ENCODE measurements around the gene SLC7A14. TPM values are rescaled to one million over a fixed set of nuclear protein-coding genes. Genes with fewer than 3 reads are reported as not detected.
A peak's percentile ranks its signal among the peaks of the same experiment; 100 is the strongest.

SLC7A14 gene
- total and polyA plus RNA-seq, 2 donors, result 0.22 to 1.8 TPM

DNA sequence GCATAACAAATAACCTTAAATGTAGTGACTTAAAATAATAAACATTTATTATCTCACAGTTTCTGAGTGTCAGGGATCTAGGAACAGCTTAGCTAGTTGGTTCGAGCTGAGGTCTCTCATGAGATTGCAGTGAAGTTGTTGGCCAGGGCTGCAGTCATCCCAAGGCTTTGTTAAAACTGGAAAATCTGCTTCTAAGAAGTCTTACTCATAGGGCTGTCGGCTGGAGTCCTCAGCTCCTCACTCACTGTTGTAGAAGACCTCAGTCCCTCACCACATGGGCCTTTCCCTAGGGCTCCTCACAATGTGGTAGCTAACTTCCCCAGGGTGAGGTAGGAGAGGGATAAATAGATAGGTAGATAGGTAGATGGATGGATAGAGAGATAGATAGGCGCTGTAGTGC lies 20.8 kb upstream of the SLC7A14 start:
- WGBS, result 63% methylated on average over 3 of the region's 3 CpGs
- DNase-seq (ENCODE audit: extremely low spot score), result no peak

DNA sequence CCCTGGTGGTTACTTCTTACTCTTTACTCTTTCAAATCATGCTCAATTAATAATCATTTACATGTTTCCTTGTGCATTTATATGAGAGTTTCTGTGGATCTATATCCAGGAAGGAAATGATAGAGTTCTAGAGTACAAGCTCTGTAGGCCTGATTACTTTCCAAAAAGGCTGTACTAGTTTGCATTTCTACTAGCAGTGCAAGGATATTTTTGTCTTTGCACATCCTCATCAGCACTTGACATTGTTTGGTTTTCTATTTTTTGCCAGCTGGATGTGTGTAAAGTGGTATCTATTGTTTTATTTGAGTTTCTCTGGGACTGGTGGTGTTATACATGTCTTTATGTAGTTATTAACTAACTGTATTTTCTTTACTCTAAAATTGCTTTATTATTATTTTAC lies 19.6 kb upstream of the SLC7A14 start:
- DNase-seq (ENCODE audit: extremely low spot score), result no peak
- no peak overlapping the region for H3K4me3 ChIP-seq (ENCODE audit: low read depth, low read length)
- no peaks in the 10 kb centered on the region for H3K4me1 ChIP-seq (ENCODE audit: insufficient read depth)
- no peak overlapping the region for H3K27ac ChIP-seq (ENCODE audit: low read depth)
- H3K36me3 ChIP-seq (ENCODE audit: insufficient read depth), result no peaks in the 10 kb centered on the region

More for the DNA sequence above, 20.8 kb upstream of the SLC7A14 start:
- Histone ChIP-seq H3K27ac (ENCODE audit: low read depth) (no peak overlapping the region), H3K4me1 (ENCODE audit: insufficient read depth) (no peaks in the 10 kb centered on the region), H3K4me3 (ENCODE audit: low read depth, low read length) (no peak overlapping the region), H3K36me3 (ENCODE audit: insufficient read depth) (no peaks in the 10 kb centered on the region)

DNA sequence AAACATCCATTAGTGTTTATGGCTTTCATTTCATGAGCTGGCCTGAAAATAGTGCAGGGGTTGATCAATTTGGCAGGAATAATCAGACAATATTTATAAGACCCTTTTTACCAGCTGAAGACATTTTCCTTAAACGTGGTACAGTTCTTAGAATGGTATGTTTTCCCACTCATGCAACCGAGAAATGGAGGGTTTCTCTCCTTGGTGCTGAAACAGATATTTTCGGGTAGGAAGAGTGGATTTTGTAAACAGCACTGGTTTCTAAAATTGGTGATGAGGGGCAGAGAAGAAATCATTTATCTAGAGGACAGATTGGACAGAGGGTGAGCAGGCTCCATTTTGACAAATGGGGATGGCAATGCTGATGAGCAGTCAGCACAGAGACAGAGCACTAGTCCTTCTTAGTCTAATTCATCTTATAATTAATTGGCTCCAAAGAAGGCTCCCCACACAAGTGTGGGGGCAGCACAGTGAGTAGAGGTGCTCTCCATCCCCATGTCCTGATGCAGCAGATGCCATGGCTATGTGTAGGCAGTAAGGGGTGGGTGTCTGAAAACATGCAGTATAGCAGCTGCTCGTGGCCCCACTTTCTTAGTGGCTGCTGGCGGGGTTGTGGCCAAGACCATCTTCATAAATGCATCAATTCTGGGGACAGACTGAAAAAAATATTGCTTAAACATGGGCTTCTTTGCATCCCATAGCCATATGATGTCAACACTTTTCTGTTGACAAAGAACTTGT lies 18.1 kb upstream of the SLC7A14 start:
- no peak for DNase-seq (ENCODE audit: extremely low spot score)
- Histone ChIP-seq H3K27ac (ENCODE audit: low read depth) (no peak overlapping the region), H3K4me1 (ENCODE audit: insufficient read depth) (no peaks in the 10 kb centered on the region), H3K36me3 (ENCODE audit: insufficient read depth) (no peaks in the 10 kb centered on the region), H3K4me3 (ENCODE audit: low read depth, low read length) (no peak overlapping the region)
- 40% methylated on average over 5 of the region's 5 CpGs for WGBS

DNA sequence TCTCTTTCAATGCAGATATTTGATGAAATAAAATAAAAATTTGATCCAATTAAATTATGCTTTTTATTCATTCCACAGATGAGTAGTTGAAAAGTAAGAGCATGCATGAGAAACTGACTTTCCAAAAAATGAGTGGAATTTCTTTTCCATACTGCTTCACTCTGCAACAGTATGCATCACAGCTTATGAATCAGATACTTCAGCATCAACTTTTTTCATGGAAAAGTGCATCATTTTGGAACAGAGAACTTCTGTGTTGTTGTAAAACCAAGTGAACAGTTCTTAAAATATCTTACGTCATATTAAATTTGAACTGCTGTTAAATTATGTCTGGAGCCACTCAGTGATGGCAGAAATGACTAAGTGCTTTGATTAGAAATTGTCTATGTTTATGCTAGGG lies 16.7 kb upstream of the SLC7A14 start:
- Histone ChIP-seq H3K36me3 (ENCODE audit: insufficient read depth) (no peaks in the 10 kb centered on the region), H3K4me1 (ENCODE audit: insufficient read depth) (no peaks in the 10 kb centered on the region), H3K4me3 (ENCODE audit: low read depth, low read length) (no peak overlapping the region), H3K27ac (ENCODE audit: low read depth) (no peak overlapping the region)
- DNase-seq (ENCODE audit: extremely low spot score), result no peak
- WGBS, result 73% methylated on average over 1 of the region's 1 CpG

DNA sequence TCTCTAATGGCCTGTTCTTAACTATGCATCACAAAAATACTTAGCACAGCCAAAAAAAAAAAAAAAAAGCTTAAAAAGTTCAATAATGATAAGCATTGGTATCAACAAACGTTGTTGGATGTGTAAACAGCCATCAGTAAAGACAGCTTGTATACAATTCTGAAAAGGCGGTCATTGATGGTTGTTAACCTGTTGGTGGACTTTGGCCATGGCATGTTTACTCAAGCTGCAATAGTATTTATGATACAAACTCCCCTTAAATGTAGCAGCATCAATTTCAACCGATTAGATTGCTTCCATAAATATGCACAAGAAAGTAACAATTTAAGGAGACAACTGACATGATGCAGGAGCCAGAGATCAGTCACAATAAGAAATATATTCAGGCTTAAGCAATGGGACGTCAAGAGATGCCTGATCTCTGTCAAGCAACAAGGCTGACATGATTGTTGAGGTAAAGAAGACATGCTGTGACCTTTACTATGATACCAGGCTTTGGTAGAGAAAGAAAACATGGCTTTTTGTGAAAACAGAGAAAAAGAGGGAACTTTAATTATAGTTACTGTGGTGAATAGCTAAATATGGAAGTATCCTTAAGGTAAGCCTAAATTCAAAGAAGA lies 14.2 kb upstream of the SLC7A14 start:
- 28% methylated on average over 4 of the region's 4 CpGs for WGBS
- Histone ChIP-seq H3K4me1 (ENCODE audit: insufficient read depth) (no peaks in the 10 kb centered on the region), H3K27ac (ENCODE audit: low read depth) (no peak overlapping the region), H3K36me3 (ENCODE audit: insufficient read depth) (no peaks in the 10 kb centered on the region), H3K4me3 (ENCODE audit: low read depth, low read length) (no peak overlapping the region)
- DNase-seq (ENCODE audit: extremely low spot score), result no peak

DNA sequence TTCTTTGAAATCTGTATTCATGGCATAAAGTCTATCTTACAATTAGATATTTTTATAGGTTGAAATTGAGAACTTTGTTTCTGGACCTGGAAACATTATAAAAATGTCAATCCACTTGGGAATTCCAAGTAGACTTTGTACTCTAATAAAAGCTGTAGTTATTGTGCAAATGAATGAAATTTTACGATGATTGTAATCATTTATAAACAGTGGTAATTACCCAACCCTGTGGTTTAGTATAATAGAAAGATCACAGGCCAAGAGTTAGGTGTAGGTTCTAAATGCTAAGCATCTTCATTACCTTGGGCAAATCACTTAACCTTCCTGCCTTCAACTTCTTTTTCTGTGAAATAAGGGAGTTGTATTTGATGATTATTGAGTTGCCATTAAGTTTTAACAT lies 13.2 kb upstream of the SLC7A14 start:
- no peaks in the 10 kb centered on the region for H3K36me3 ChIP-seq (ENCODE audit: insufficient read depth)
- H3K4me1 ChIP-seq (ENCODE audit: insufficient read depth), result no peaks in the 10 kb centered on the region
- no peak overlapping the region for H3K27ac ChIP-seq (ENCODE audit: low read depth)
- 70% methylated on average over 1 of the region's 1 CpG for WGBS
- H3K4me3 ChIP-seq (ENCODE audit: low read depth, low read length), result no peak overlapping the region
- no peak for DNase-seq (ENCODE audit: extremely low spot score)

DNA sequence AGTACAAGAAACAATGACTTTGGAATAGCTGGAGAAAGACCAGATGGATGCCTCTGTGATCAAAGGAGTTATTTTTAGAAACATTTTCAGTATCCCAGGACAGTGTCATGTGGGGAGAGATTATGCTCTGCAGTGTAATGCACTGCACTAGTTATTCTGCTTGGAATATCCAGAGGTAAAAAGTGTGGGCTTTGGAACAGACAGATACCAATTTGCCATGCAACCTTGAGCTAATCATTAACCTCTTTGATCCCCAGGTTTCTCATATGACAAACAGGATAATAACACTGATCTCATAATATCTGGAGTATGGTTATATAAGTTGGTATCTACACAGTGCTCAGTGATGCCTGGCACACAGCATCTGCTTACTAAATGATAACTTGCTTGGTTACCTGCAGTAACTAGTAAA lies 12.2 kb upstream of the SLC7A14 start:
- H3K36me3 ChIP-seq (ENCODE audit: insufficient read depth), result no peaks in the 10 kb centered on the region
- no peaks in the 10 kb centered on the region for H3K4me1 ChIP-seq (ENCODE audit: insufficient read depth)
- no peak overlapping the region for H3K27ac ChIP-seq (ENCODE audit: low read depth)
- no peak overlapping the region for H3K4me3 ChIP-seq (ENCODE audit: low read depth, low read length)
- DNase-seq (ENCODE audit: extremely low spot score), result no peak

DNA sequence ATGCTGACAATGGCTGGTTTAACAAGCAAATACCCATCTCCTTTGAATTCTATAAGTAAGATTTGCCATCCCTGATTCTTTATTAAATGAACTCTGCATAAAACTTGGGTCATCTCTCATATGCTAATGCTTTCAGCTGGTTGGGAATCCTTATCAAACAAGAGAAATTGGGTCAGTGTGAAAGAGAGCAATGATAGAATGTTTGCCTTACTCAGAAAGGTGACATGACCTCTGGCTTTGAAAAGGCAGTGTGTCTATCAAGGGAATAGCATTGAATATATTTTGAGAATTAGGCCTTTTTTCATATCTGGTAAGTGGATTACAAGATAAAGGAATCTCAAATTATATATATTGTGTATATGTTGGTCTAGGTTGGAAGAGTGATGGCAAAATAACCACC lies 8.7 kb upstream of the SLC7A14 start:
- Histone ChIP-seq H3K4me1 (ENCODE audit: insufficient read depth) (no peaks in the 10 kb centered on the region), H3K36me3 (ENCODE audit: insufficient read depth) (no peaks in the 10 kb centered on the region), H3K4me3 (ENCODE audit: low read depth, low read length) (no peak overlapping the region), H3K27ac (ENCODE audit: low read depth) (no peak overlapping the region)
- no peak for DNase-seq (ENCODE audit: extremely low spot score)

DNA sequence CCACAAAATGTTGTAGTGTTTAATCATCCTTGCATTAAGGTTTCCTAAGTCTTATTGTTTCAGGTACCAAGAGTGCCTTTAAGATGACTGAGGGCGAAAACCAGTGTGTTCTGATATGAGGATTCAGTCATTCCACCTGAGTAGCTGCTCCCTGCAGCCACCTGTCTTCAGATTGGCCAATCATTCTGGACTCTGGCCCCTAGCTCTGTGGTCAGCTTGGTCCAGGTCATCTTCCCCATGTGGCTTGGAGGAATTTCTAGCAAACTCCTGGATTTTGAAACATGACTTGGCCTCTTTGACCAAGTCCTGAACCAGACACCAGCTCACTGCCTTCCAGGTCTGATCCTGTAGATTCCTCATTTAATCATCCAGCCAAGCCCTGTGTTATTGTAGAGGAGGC lies 7.8 kb upstream of the SLC7A14 start:
- Histone ChIP-seq H3K4me1 (ENCODE audit: insufficient read depth) (no peaks in the 10 kb centered on the region), H3K27ac (ENCODE audit: low read depth) (no peak overlapping the region), H3K36me3 (ENCODE audit: insufficient read depth) (no peaks in the 10 kb centered on the region), H3K4me3 (ENCODE audit: low read depth, low read length) (no peak overlapping the region)
- 83% methylated on average over 1 of the region's 1 CpG for WGBS
- DNase-seq (ENCODE audit: extremely low spot score), result no peak

DNA sequence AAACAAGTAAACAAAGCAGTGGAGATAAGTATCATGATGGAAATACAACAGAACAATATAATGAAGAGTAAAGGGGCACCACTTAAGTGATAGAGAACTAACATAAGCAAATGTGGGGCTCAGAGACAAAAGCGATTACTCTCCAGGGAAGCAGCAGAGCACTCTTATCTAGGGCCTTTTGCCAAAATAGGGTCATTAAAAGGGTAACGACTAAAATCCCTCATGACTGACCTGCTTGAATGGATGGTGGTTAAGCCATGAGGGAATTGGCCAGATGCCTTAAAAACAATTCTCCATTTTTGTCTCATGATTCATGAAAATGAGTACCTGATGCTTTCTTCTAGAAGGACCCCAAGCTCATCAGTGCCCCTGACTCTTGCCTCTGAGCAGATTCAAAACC lies 3.2 kb upstream of the SLC7A14 start:
- no peak overlapping the region for H3K27ac ChIP-seq (ENCODE audit: low read depth)
- no peak overlapping the region for H3K4me3 ChIP-seq (ENCODE audit: low read depth, low read length)
- WGBS, result 50% methylated on average over 2 of the region's 2 CpGs
- no peaks in the 10 kb centered on the region for H3K36me3 ChIP-seq (ENCODE audit: insufficient read depth)
- H3K4me1 ChIP-seq (ENCODE audit: insufficient read depth), result no peaks in the 10 kb centered on the region
- DNase-seq (ENCODE audit: extremely low spot score), result no peak

DNA sequence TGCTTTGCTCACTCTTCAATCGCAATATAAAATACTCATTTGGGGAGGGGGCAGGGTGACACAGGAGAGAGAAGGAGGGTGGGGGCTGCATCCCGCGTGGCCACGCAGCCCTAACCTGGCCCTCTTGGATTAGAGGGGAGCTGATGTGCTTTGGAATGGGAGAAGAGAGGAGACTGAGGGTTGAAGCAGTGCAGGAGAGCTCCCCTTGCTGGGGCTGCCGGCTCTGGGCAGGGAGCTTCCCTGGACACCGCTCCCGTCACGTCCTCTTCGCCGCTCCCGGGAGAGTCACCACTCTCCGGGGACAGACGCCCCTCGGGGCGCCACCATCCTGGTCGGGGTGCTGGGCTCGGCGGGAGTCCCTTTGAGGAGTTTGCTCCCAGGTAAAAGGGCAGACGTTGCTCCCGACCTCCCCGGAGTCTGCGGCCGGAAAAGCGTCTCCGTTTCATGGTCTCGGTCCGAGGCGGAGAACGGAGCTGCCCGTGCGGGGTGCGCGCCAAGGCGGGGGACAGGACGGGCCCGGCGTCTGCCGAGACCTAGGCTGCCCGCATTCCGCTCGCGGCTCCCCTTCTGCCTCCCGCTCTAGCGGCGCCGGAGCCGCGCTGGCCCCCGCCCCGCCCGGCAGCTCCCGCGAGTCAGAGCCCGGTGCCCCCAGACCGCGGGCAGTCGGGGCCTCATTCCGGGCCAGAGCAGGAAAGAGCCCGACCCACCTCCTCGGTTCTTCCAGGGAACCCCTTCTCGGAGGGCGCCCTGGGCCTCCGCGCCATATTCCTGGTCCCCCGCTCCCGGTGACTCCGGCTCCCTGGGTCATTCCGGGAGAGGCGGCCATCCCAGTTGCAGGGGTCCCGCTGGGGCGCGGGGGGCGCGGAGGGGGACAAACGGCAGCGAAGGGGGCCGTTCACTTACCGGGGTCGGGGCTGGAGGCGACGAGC lies 603 bp downstream of the SLC7A14 start:
- Histone ChIP-seq H3K36me3 (ENCODE audit: insufficient read depth) (no peaks in the 10 kb centered on the region), H3K27ac (ENCODE audit: low read depth) (no peak overlapping the region), H3K4me3 (ENCODE audit: low read depth, low read length) (peak overlapping the region; percentile 14), H3K4me1 (ENCODE audit: insufficient read depth) (no peaks in the 10 kb centered on the region)
- no peak for DNase-seq (ENCODE audit: extremely low spot score)
- 1% methylated on average over 81 of the region's 81 CpGs for WGBS

DNA sequence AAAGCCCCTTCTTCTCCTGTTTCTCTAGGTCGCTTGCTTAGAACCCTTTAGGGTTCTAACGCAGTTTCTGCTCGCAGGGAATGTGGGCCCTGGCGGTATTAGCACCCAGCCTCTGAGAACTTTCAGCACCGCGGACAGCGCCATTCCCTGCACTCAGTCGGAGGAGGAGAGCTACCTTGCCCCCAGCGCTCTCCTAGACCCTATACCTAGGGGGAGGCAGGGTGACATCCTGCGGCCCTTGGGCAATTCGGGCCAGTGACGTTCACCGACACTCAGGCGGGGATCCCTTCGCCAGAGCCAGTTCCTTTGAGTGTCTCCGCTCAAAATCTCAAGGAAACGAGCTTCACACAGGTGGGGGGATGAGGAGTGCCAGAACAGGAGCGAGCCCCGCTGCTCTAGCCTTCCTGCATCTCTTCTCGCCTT lies 1.3 kb downstream of the SLC7A14 start:
- Histone ChIP-seq H3K4me3 (ENCODE audit: low read depth, low read length) (no peak overlapping the region), H3K36me3 (ENCODE audit: insufficient read depth) (no peaks in the 10 kb centered on the region), H3K4me1 (ENCODE audit: insufficient read depth) (no peaks in the 10 kb centered on the region), H3K27ac (ENCODE audit: low read depth) (no peak overlapping the region)
- 2% methylated on average over 20 of the region's 20 CpGs for WGBS
- peak; percentile 53 for DNase-seq (ENCODE audit: extremely low spot score)

DNA sequence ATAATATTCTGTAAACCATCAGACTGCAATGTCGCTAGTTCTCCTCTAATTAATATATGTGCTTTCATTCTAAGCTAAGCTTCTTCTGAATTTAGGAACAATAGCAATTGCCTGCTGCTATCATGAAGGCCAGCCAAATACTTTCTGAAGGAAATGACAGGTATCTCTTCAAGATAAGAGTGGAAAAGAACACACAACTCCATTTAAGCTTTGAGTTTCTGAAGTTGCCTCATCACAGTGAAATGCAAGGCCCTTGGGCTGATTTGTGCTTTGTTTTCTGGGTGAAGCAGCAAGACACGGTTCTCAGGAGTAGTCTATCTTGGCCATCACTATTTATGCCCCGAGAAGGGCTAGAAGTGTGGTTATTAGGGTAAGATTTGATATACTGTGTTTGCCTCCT lies 6.2 kb downstream of the SLC7A14 start:
- Histone ChIP-seq H3K36me3 (ENCODE audit: insufficient read depth) (no peaks in the 10 kb centered on the region), H3K4me1 (ENCODE audit: insufficient read depth) (no peaks in the 10 kb centered on the region), H3K4me3 (ENCODE audit: low read depth, low read length) (no peak overlapping the region), H3K27ac (ENCODE audit: low read depth) (no peak overlapping the region)
- 62% methylated on average over 3 of the region's 3 CpGs for WGBS
- DNase-seq (ENCODE audit: extremely low spot score), result no peak
